Neural cell (in vitro differentiated cells): ENCODE data around the gene MIGA2. TPM values are rescaled to one million over a fixed set of nuclear protein-coding genes. Genes with fewer than 3 reads are reported as not detected.

Source experiments
- H2AFZ ChIP-seq: fragments of 200-600, 300-800 bp; sonication (generic), shearing (Covaris generic); 2 replicates; pipeline ENCODE4 v1.6.0; 2014; ENCODE audit warnings: low read depth, mild to moderate bottlenecking, antibody characterized with exemption, low read length, moderate library complexity
- H3F3A ChIP-seq: fragments of 200-600 bp; shearing (Covaris generic); 2 replicates; pipeline ENCODE4 v1.6.1; 2016; ENCODE audit warnings: mild to moderate bottlenecking, moderate library complexity, mixed read lengths, antibody characterized with exemption, low read length; ENCODE audit not compliant: insufficient read depth, poor library complexity, severe bottlenecking
- H3K27ac ChIP-seq: fragments of 200-600, 300-800 bp; sonication (generic), shearing (Covaris generic); 2 replicates; pipeline ENCODE4 v1.5.1; 2014; ENCODE audit warnings: mild to moderate bottlenecking, low read length, moderate library complexity
- H3K27me3 ChIP-seq: fragments of 300-800, 200-600 bp; sonication (generic), shearing (Covaris generic); 2 replicates; pipeline ENCODE4 v1.6.0; 2014; ENCODE audit warnings: mild to moderate bottlenecking, low read depth, low read length, moderate library complexity; ENCODE audit not compliant: insufficient read depth
- H3K36me3 ChIP-seq: fragments of 300-800, 200-600 bp; sonication (generic), shearing (Covaris generic); 2 replicates; pipeline ENCODE4 v1.5.1; 2014; ENCODE audit warnings: mild to moderate bottlenecking, antibody characterized with exemption, low read length, moderate library complexity; ENCODE audit not compliant: insufficient read depth
- H3K4me2 ChIP-seq: fragments of 300-800, 200-600 bp; sonication (generic), shearing (Covaris generic); 2 replicates; pipeline ENCODE4 v1.6.0; 2014; ENCODE audit warnings: mild to moderate bottlenecking, low read length
- H3K4me3 ChIP-seq: fragments of 300-800, 200-600 bp; sonication (generic), shearing (Covaris generic); 2 replicates; pipeline ENCODE4 v1.5.1; 2014; ENCODE audit warnings: mild to moderate bottlenecking, low read length, moderate library complexity
- H3K79me2 ChIP-seq: fragments of 200-600 bp; shearing (Covaris generic); replicated peaks from 2 replicates; pipeline ENCODE4 v1.6.0; 2014; ENCODE audit warnings: mild to moderate bottlenecking, low read length, moderate library complexity; ENCODE audit not compliant: insufficient read depth
- H3K9ac ChIP-seq: fragments of 300-800, 200-600 bp; sonication (generic), shearing (Covaris generic); 2 replicates; pipeline ENCODE4 v1.6.1; 2016; ENCODE audit warnings: mild to moderate bottlenecking, low read length, mixed read lengths
- H3K9me2 ChIP-seq: fragments of 200-600 bp; shearing (Covaris generic); 2 replicates; pipeline ENCODE4 v1.6.1; 2016; ENCODE audit warnings: mild to moderate bottlenecking, low read length, mixed read lengths; ENCODE audit not compliant: insufficient read depth
- H3K9me3 ChIP-seq: fragments of 200-600, 300-800 bp; sonication (generic), shearing (Covaris generic); 2 replicates; pipeline ENCODE4 v1.6.1; 2016; ENCODE audit warnings: mild to moderate bottlenecking, mixed run types, low read length, moderate library complexity, mixed read lengths
- H4K20me1 ChIP-seq: fragments of 200-600 bp; shearing (Covaris generic); 2 replicates; pipeline ENCODE4 v1.6.1; 2016; ENCODE audit warnings: mild to moderate bottlenecking, mixed run types; ENCODE audit not compliant: insufficient read depth
- CTCF ChIP-seq: fragments of 450-650 bp; IDR thresholded peaks from 2 replicates; pipeline ENCODE4 v1.5.1; 2014; ENCODE audit warnings: antibody characterized with exemption, mild to moderate bottlenecking, moderate library complexity; ENCODE audit not compliant: poor library complexity, severe bottlenecking
- EP300 ChIP-seq: fragments of 450-650 bp; conservative IDR thresholded peaks from 2 replicates; pipeline ENCODE4 v1.6.1; 2014; ENCODE audit warnings: antibody characterized with exemption, mild to moderate bottlenecking, moderate library complexity; ENCODE audit not compliant: poor library complexity, severe bottlenecking
- EZH2 ChIP-seq: fragments of 200-600, 300-800 bp; shearing (Covaris generic), sonication (generic); IDR thresholded peaks from 2 replicates; pipeline ENCODE4 v1.6.1; 2014; ENCODE audit warnings: antibody characterized with exemption, low read length, borderline replicate concordance, mild to moderate bottlenecking; ENCODE audit not compliant: insufficient read depth, poor library complexity, severe bottlenecking
- MXI1 ChIP-seq: fragments of 450-650 bp; conservative IDR thresholded peaks from 2 replicates; pipeline ENCODE4 v1.6.1; 2014; ENCODE audit warnings: antibody characterized with exemption, mild to moderate bottlenecking; ENCODE audit not compliant: poor library complexity, severe bottlenecking
- POLR2AphosphoS5 ChIP-seq: IDR thresholded peaks from 2 replicates; pipeline ENCODE4 v1.6.1; 2012
- RAD21 ChIP-seq: fragments of 450-650 bp; conservative IDR thresholded peaks from 2 replicates; pipeline ENCODE4 v1.6.1; 2014; ENCODE audit warnings: antibody characterized with exemption, mild to moderate bottlenecking, moderate library complexity
- REST ChIP-seq: IDR thresholded peaks from 2 replicates; pipeline ENCODE4 v1.6.1; 2012; ENCODE audit warnings: borderline replicate concordance
- SMC3 ChIP-seq: fragments of 450-650 bp; conservative IDR thresholded peaks from 2 replicates; pipeline ENCODE4 v1.6.1; 2014; ENCODE audit warnings: antibody characterized with exemption, mild to moderate bottlenecking, moderate library complexity; ENCODE audit not compliant: poor library complexity
- TAF1 ChIP-seq: IDR thresholded peaks from 2 replicates; pipeline ENCODE4 v1.6.1; 2012; ENCODE audit warnings: low read depth
- polyA plus RNA-seq: library from polyadenylated mRNA; depleted of rRNA; stranded (reverse); fragments of >200 nt; gene quantifications from 2 replicates; pipeline ENCODE4 v1.2.3, GENCODE V29; 2014

Gene MIGA2
- polyA plus RNA-seq, 1 donor from 2014 or later, result 42.4 TPM

- Histone ChIP-seq H2AFZ (no peak overlapping the region), H3K27ac (no peak overlapping the region), H3K9ac (no peak overlapping the region), H3K27me3 (no peaks in the 10 kb centered on the region), H3F3A (no peaks in the 10 kb centered on the region), H3K4me2 (no peak overlapping the region), H3K9me2 (no peaks in the 10 kb centered on the region), H3K36me3 (no peaks in the 10 kb centered on the region), H4K20me1 (no peaks in the 10 kb centered on the region), H3K79me2 (no peaks in the 10 kb centered on the region), H3K9me3 (no peaks in the 10 kb centered on the region), H3K4me3 (no peak overlapping the region)
- TF ChIP-seq SMC3, result no peak
- TF ChIP-seq TAF1, result no peak
- TF ChIP-seq EZH2, result no peak
- TF ChIP-seq REST, result no peak
- TF ChIP-seq POLR2AphosphoS5, result no peak
- no peak for TF ChIP-seq EP300
- TF ChIP-seq MXI1, result no peak
- no peak for TF ChIP-seq RAD21
- TF ChIP-seq CTCF, result no peak
These were observed 58.8 kb downstream of the MIGA2 start for GRCh38 chr9:129095170-129095667.

GRCh38 chr9:129095908-129096307 is 59.5 kb downstream of the MIGA2 start:
- Histone ChIP-seq H3K27ac (no peak overlapping the region), H3K27me3 (no peaks in the 10 kb centered on the region), H3K4me2 (no peak overlapping the region), H3K9me2 (no peaks in the 10 kb centered on the region), H4K20me1 (no peaks in the 10 kb centered on the region), H3F3A (no peaks in the 10 kb centered on the region), H3K9me3 (no peaks in the 10 kb centered on the region), H3K36me3 (no peaks in the 10 kb centered on the region), H2AFZ (no peak overlapping the region), H3K79me2 (no peaks in the 10 kb centered on the region), H3K4me3 (no peak overlapping the region), H3K9ac (no peak overlapping the region)
- TF ChIP-seq MXI1, result no peak
- no peak for TF ChIP-seq CTCF
- no peak for TF ChIP-seq POLR2AphosphoS5
- no peak for TF ChIP-seq REST
- TF ChIP-seq EZH2, result no peak
- TF ChIP-seq SMC3, result no peak
- TF ChIP-seq RAD21, result no peak
- TF ChIP-seq EP300, result no peak
- TF ChIP-seq TAF1, result no peak
